Neural crest cell (in vitro differentiated cells): ENCODE measurements around the gene TMEM108. TPM values are rescaled to one million over a fixed set of nuclear protein-coding genes. Genes with fewer than 3 reads are reported as not detected.

Experiments used
- DNase-seq: peaks from one replicate; pipeline ENCODE4 v3.0.0; 2021; ENCODE audit warnings: low read depth, mixed read lengths, low spot score
- H3K27ac Mint-ChIP-seq: one replicate; pipeline ENCODE4 v1.8.0; 2021; ENCODE audit warnings: mild to moderate bottlenecking, mixed read lengths; ENCODE audit not compliant: unreplicated experiment
- H3K27me3 Mint-ChIP-seq: 2 replicates; pipeline ENCODE4 v1.8.0; 2021; ENCODE audit warnings: low read depth, mild to moderate bottlenecking, mixed read lengths
- H3K36me3 Mint-ChIP-seq: 2 replicates; pipeline ENCODE4 v1.8.0; 2021; ENCODE audit warnings: low read depth, mild to moderate bottlenecking, mixed read lengths
- H3K4me1 Mint-ChIP-seq: 2 replicates; pipeline ENCODE4 v1.8.0; 2021; ENCODE audit warnings: mixed read lengths
- H3K4me3 Mint-ChIP-seq: one replicate; pipeline ENCODE4 v1.8.0; 2021; ENCODE audit warnings: mild to moderate bottlenecking, mixed read lengths
- H3K9me3 Mint-ChIP-seq: 2 replicates; pipeline ENCODE4 v1.8.0; 2021; ENCODE audit warnings: mixed read lengths
- total RNA-seq: library from RNA; stranded (reverse); gene quantifications from 2 replicates; pipeline ENCODE4 v1.2.1, GENCODE V29; 2021
- TF ChIP-seq, protein P1 (sequence below): fragments of 200-600 bp; sonication (generic); conservative IDR thresholded peaks from 2 replicates; pipeline ENCODE4 v1.5.0; 2021; ENCODE audit warnings: antibody characterized with exemption, mild to moderate bottlenecking

TMEM108 gene
- total RNA-seq, 1 donor from 2014 or later: 5.8 TPM

DNA sequence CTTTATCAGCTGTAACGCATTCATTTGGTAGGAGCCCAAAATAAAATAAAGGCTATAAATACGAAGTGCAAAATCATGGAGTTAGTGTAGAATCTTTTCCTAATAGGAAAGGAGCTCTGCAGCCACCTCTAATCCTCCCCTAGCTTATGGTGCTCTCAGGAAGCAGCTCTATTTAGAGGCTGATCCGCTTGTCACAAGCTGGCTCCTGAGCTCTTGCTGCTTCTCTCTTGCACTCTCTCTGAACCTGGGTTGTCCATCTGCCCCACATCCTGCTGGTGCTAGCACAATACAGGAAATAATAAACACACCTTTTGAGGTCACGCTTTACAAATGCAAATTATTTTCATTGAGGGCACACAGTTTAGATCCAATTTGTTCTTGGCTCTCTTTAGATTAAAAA is 324.3 kb downstream of the TMEM108 start:
- DNase-seq: no peak
- Mint-ChIP-seq H3K36me3 (no peaks in the 10 kb centered on the region), H3K4me3 (no peak overlapping the region), H3K9me3 (no peaks in the 10 kb centered on the region), H3K4me1 (peaks cover 7% of the 10 kb centered on the region), H3K27me3 (no peaks in the 10 kb centered on the region), H3K27ac (peak overlapping the region; percentile 59)
- TF ChIP-seq, protein P1, sequence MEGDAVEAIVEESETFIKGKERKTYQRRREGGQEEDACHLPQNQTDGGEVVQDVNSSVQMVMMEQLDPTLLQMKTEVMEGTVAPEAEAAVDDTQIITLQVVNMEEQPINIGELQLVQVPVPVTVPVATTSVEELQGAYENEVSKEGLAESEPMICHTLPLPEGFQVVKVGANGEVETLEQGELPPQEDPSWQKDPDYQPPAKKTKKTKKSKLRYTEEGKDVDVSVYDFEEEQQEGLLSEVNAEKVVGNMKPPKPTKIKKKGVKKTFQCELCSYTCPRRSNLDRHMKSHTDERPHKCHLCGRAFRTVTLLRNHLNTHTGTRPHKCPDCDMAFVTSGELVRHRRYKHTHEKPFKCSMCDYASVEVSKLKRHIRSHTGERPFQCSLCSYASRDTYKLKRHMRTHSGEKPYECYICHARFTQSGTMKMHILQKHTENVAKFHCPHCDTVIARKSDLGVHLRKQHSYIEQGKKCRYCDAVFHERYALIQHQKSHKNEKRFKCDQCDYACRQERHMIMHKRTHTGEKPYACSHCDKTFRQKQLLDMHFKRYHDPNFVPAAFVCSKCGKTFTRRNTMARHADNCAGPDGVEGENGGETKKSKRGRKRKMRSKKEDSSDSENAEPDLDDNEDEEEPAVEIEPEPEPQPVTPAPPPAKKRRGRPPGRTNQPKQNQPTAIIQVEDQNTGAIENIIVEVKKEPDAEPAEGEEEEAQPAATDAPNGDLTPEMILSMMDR: no peak

DNA sequence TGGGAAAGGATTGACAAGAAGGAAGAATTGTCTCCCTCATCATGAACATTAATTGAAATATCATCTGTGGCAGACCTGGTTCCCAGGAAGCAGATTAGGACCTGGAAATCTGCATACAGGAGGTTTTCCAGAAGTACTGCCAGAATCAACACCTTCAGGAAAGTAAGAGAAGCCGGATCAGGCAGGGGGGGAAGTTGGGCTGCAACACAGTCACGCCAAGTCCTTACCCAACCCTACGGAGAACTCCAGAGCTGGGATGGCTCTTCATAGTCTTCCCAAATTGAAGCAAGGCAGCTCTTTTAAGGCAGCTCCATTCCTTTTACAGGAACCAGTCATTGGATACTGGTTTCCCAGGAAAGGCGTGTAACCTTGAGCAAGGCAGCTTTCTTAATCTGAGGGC is 326.5 kb downstream of the TMEM108 start:
- no peak overlapping the region for H3K27ac Mint-ChIP-seq
- no peaks in the 10 kb centered on the region for H3K27me3 Mint-ChIP-seq
- H3K9me3 Mint-ChIP-seq: no peaks in the 10 kb centered on the region
- peaks cover 7% of the 10 kb centered on the region for H3K4me1 Mint-ChIP-seq
- H3K36me3 Mint-ChIP-seq: no peaks in the 10 kb centered on the region
- no peak for DNase-seq
- TF ChIP-seq, protein P1: no peak
- H3K4me3 Mint-ChIP-seq: no peak overlapping the region

DNA sequence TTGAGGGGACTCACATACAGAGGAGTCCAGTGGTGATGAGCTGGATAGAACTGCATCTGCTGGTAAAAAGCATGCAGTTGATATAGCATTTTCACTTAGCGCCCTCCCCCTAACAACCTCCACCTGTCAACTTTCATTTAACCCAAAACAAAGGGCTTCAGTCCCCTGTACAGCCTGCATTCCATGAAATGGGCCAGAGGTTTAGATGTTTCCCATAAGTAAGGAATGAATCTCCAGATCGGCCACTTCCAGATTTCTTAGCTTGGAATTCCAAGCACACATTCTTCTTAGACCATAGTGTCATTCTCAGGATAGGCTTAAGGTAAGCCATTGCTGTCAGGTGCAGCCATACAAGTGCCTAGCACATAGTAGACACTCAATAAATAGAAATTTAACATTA is 328.7 kb downstream of the TMEM108 start:
- H3K4me1 Mint-ChIP-seq: peaks cover 11% of the 10 kb centered on the region
- TF ChIP-seq, protein P1: no peak
- no peak overlapping the region for H3K27ac Mint-ChIP-seq
- no peaks in the 10 kb centered on the region for H3K36me3 Mint-ChIP-seq
- no peaks in the 10 kb centered on the region for H3K9me3 Mint-ChIP-seq
- H3K4me3 Mint-ChIP-seq: no peak overlapping the region
- no peak for DNase-seq
- H3K27me3 Mint-ChIP-seq: no peaks in the 10 kb centered on the region

DNA sequence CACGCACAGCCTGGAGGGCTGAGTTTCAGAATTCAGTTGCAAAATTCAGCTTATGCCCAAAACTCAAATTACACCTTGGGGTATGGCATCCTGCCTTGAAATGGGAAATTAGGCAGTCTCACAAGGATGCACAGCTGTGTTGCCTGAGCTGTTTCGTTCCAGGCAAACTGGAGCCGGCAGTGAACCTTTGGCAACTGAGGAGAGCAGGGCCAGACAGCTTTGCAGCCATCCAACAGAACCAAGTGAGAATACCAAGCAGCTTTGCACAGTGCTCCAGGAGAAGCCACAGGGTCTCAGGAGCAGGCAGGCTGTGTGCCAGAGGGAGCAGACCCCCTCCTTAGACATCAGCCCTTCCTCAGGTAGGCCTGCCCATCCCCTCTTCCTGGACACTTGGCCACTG is 329.2 kb downstream of the TMEM108 start:
- H3K27ac Mint-ChIP-seq: no peak overlapping the region
- H3K9me3 Mint-ChIP-seq: no peaks in the 10 kb centered on the region
- H3K4me1 Mint-ChIP-seq: peaks cover 11% of the 10 kb centered on the region
- H3K4me3 Mint-ChIP-seq: no peak overlapping the region
- H3K36me3 Mint-ChIP-seq: no peaks in the 10 kb centered on the region
- TF ChIP-seq, protein P1: no peak
- DNase-seq: no peak
- H3K27me3 Mint-ChIP-seq: no peaks in the 10 kb centered on the region

DNA sequence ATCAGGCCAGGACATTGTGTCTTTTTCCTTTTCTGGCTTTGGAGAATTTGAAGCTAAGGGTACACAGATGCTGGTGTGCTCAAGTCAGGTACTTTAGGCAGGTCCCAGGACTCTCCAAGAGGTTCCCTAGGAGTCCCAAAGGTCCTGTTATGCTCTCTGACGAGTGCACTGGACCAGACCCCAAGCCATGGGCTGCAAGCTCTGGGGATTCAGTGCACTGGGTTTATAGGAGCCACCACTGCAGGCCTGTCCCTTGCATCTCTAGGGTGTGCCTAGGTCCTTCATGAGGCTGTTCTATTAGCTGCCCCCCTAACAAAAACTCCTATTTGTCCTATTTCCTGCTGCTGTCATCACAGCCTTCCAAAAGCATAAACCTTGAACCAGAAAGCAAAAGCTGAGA is 329.8 kb downstream of the TMEM108 start:
- Mint-ChIP-seq H3K9me3 (no peaks in the 10 kb centered on the region), H3K27ac (no peak overlapping the region), H3K4me1 (peaks cover 6% of the 10 kb centered on the region)

More for the DNA sequence above, 329.8 kb downstream of the TMEM108 start:
- Mint-ChIP-seq H3K27me3 (no peaks in the 10 kb centered on the region), H3K36me3 (no peaks in the 10 kb centered on the region), H3K4me3 (no peak overlapping the region)
- TF ChIP-seq, protein P1: no peak
- no peak for DNase-seq
